Measurements from ENCODE around the gene BLOC1S5.

Gene BLOC1S5

DNA sequence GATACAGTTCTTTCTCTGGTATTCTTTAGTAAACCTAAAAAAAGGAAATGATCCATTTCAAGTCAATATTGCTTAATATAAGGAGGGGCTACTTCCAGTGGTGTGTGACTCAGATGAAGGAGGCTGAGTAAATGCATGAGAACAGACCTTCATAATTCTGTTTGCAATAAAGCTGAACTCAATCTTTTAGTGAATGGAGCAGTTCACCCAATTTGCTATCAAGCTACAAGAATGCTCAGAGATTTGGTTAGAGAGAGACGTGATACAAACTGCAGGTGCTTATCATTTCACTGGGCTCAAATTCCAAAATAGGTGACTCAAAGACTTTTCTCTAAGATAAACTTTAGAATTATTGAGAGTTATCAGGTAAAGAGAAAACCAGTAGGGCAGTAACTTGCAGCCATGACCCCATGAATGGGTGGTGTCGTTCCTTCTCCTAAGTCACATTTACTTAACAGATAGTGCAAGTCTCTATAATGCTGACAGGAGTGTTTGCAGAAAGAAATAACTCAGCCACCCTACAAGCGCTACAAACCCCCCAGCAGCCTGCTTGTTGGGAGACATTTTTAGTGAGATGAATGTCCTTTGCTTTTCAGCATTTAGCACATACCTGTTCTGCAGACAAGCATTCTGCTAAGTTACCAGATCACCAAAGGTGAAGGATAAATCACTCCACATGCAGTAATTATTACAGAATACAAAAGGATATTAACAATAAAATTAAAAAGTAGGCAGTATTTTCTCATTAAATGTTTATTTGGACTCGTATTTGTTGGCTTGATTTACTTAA lies 16.4 kb upstream of the BLOC1S5 start:
- TF ChIP-seq, protein P1, sequence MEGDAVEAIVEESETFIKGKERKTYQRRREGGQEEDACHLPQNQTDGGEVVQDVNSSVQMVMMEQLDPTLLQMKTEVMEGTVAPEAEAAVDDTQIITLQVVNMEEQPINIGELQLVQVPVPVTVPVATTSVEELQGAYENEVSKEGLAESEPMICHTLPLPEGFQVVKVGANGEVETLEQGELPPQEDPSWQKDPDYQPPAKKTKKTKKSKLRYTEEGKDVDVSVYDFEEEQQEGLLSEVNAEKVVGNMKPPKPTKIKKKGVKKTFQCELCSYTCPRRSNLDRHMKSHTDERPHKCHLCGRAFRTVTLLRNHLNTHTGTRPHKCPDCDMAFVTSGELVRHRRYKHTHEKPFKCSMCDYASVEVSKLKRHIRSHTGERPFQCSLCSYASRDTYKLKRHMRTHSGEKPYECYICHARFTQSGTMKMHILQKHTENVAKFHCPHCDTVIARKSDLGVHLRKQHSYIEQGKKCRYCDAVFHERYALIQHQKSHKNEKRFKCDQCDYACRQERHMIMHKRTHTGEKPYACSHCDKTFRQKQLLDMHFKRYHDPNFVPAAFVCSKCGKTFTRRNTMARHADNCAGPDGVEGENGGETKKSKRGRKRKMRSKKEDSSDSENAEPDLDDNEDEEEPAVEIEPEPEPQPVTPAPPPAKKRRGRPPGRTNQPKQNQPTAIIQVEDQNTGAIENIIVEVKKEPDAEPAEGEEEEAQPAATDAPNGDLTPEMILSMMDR (IDR thresholded peaks at IDR 0.05; ENCODE audit: low read depth, low read length, missing control alignments) = no peak
- DNase-seq (ENCODE audit: low read depth) = no peak
- H3K4me3 ChIP-seq (ENCODE audit: low read depth, low read length) = no peak overlapping the region

DNA sequence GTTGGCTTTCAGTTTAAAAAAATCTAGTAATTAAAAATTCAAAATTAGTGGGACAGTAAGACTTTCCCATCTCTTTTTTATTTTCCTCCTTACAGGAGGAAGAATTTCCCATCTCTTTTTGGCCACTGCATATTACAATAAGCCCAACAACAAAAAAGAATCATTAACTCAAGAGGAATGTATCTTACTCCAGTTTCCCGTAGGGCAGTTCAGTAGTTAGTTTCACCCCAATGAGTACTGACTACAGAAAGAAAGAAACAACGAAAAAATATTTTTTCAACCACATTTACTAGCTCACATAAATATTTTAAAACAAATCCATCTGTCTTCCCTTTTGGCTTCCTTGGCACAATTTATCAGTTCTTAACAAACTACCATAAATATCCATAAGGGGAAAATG lies 14.9 kb upstream of the BLOC1S5 start:
- no peak for DNase-seq (ENCODE audit: low read depth)
- H3K4me3 ChIP-seq (ENCODE audit: low read depth, low read length) = no peak overlapping the region
- TF ChIP-seq, protein P1 (IDR thresholded peaks at IDR 0.05; ENCODE audit: low read depth, low read length, missing control alignments) = no peak

DNA sequence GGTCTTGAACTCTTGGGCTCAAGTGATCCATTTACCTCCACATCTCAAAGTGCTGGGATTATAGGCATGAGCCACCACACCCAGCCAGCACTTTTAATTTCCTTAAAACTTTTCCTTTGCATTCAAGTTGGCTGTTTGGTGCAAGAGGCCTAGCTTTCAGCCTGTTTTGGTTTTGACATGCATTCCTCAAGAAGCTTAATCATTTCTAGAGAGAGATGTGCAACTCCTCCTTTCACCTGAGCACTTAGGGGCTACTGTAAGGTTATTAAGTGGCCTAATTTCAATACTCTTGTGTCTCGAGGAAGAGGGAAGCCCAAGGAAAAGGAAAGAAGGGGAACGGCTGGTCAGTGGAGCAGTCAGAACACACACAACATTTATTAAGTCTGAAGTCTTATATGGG lies 13.8 kb upstream of the BLOC1S5 start:
- no peak for DNase-seq (ENCODE audit: low read depth)
- no peak overlapping the region for H3K4me3 ChIP-seq (ENCODE audit: low read depth, low read length)
- TF ChIP-seq, protein P1 (IDR thresholded peaks at IDR 0.05; ENCODE audit: low read depth, low read length, missing control alignments) = no peak

DNA sequence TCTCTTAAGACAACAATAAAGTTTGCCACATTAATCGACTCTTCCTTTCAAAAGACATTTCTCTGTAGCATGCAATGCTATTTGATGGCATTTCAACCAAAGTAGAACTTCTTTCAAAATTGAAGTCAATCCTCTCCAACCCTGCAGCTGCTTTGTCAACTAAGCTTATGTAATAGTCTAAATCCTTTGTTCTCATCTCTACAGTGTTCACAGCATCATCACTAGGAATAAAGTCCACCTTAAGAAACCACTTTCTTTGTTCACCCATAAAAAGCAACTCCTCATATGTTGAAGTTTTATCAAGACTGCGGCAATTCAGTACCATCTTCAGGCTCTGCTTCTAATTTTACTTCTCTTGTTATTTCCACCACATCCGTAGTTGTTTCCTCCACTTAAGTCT lies 11.5 kb upstream of the BLOC1S5 start:
- H3K4me3 ChIP-seq (ENCODE audit: low read depth, low read length) = no peak overlapping the region
- TF ChIP-seq, protein P1 (IDR thresholded peaks at IDR 0.05; ENCODE audit: low read depth, low read length, missing control alignments) = no peak
- no peak for DNase-seq (ENCODE audit: low read depth)

DNA sequence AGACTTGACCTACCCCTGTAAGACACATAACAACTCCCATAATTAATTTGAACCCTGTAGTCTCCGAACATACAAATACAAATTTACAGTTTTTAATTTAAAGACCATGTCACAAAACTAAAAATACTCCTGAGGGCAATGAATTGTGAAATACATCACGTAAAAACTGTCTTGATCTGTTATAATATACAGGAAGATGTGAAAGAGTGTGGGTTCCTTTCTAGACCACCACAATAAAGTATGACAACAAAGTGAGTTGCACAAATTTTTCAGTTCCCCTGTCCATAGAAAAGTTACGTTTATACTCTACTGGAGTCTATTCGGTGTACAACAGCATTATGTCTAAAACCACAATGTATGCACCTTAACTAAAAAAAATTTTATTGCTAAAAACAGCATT lies 11.0 kb upstream of the BLOC1S5 start:
- no peak for DNase-seq (ENCODE audit: low read depth)
- TF ChIP-seq, protein P1 (IDR thresholded peaks at IDR 0.05; ENCODE audit: low read depth, low read length, missing control alignments) = no peak
- no peak overlapping the region for H3K4me3 ChIP-seq (ENCODE audit: low read depth, low read length)

DNA sequence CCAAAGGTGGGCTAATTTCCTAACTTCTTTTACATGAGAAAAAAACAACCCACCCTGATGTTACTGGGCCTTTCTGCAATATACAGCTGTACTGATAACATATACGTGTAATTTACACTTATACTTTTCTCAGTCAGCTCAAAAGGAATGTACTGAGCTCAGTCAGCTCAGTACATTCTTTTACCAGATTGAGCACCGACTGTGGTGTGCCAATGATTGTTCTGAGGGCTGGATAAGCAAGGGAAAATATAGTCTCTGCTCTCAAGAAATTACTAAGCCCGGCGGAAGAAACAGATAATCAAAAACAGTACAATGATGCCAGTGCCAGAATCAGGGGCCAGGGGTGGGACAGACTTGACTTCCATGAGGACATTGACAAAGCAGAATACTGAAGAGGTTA lies 10.0 kb upstream of the BLOC1S5 start:
- no peak for DNase-seq (ENCODE audit: low read depth)
- TF ChIP-seq, protein P1 (IDR thresholded peaks at IDR 0.05; ENCODE audit: low read depth, low read length, missing control alignments) = no peak
- H3K4me3 ChIP-seq (ENCODE audit: low read depth, low read length) = no peak overlapping the region

DNA sequence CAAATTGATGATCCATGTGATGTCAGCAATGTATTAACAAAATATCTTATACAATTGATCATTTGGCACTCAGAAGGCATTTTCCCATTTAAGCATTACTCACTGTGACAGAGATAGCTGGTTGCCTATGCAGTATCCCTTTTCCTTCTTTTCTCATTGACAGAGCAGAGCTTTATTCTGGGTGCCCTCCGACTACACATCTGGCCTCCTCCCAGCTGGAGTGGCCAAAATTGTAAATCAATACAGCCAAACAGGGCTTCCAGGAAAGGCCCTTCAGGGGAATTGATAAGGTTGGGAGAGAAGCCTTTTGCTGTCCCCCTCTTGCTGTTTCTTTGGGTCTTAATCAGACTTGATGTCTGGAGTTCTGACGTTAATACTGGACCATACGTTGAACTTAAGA lies 9.6 kb upstream of the BLOC1S5 start:
- TF ChIP-seq, protein P1 (IDR thresholded peaks at IDR 0.05; ENCODE audit: low read depth, low read length, missing control alignments) = no peak
- DNase-seq (ENCODE audit: low read depth) = no peak
- H3K4me3 ChIP-seq (ENCODE audit: low read depth, low read length) = no peak overlapping the region

All from GM12864 (cell line).